GM18520 (cell line): Measurements from ENCODE around the gene ALDH1A3.

ENCODE experiments used
- ATAC-seq: cut with Tn5 transposase; IDR thresholded peaks from one replicate; pipeline ENCODE4 v1.9.1; 2021; ENCODE audit not compliant: unreplicated experiment

ALDH1A3 gene

DNA sequence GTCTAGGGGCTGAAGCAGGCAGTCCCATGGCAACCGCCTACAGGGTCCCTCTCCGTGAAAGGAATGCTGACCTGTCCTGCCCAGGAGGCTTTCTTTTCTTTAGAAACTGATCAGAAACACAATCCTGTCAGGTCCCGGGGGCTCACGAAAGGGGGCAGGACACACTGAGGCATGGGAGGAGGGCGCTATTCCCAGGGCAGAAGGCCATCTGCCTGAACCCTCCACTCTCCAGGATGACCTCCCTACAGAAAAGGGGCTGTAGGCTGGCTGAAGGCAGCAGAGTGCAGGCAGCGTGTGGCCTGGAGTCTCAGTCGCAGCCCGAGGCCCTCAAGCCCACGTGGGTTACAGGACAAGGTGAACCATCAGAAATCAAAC, 21.2 kb downstream of the ALDH1A3 start:
- ATAC-seq, result no peak

DNA sequence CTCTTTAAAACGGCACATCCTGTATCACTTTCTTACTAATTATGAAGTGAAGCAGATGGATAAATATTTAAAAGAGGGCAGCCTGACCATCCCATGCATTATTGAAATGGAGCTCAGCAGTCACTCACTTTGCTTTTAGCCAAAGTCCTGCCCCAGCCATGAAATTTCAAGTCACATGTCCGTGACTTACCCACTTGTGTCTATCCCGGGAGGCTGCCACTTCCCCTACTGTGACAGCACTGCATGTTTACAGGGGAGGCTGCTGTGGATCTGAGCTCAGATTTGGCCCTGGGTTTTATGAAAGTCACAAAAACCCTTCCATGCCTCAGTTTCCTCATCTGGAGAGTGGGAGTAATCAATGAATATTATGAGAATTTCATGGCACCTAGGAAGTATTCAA, 21.7 kb downstream of the ALDH1A3 start:
- ATAC-seq, result no peak

DNA sequence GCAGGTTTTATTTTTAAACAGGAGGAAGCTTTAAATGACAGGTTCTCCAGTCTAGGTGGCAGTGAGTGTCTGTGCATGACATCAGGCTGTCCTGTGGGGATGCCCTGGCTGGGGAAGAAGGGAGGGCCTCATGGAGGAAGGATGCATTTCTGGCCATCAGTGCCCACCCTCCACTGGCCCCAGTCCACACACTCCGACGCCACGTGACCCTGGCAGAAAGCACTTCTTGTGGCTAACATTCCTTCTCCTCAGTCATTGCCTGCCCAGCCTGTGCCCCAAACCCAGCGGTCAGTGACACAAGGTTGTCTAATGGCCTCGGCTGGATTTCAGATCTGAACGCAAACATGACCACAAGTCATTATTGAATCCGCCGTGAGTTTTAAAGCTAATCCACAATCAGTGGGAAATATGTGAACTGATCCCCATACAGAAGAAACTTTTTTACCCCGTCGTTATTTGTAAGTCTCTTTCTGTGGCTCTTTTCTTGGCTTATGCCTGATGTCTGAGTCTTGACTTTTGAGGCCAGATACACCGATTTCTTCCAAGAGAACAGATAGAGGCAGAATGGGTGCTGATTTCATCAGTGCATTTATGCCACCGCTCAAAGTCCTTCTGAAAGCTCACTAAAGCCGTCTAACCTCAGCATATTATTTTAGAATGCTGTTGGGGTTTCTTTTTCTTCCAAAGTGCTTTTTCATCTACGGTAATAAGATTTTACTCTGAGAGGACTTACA, 22.2 kb downstream of the ALDH1A3 start:
- no peak for ATAC-seq

DNA sequence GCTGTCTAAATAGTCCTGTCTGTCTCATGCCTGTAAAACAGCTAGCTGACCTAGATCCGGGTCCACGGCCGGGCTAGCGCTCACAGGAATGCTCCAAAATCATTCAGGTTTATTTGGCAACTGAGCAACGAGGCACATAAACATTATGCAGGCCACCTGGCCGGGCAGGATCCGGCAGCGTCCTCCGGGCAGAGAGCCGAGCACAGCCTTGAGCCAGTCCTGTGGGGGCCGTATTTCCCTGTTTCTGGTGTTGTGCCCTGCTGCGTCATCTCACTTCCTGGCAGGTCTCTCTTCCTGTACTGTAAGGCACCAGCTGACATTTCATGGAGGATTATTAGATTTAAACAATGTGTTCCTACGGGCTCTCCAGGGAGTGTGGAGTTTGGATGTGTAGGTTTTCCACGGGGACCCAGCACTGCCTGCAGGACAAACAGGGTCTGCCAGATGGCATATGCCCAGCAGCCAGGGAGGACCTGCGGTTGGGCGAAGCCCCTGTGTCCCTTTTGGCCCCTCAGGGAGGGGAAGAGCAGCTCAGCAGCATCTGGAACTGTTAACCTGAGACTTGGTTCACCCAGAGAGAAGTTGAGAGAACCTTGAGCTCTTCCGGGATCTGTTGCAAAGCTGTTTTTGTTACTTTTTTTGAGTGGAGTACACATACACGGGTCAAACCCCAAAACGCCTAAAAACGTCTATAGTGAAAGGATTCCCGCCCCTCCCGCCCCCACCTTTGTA, 23.0 kb downstream of the ALDH1A3 start:
- ATAC-seq, result no peak

DNA sequence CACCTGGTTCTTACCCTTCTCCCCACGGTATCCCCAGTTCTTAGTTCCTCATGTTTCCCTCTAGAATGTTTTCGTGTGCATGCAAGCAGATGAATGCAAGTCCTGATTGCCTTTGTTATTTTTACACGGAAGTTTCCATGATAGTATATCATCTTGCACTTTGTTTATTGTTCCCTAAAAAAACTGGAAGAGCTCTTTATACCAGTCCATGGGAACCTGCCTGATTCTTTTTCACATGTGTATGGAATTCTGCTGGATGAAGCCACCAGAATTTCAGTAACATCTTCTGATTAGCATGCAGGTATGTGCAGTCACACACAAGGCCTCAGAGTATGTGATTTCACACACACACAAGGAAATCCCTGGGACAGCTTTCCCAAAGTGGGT, 23.5 kb downstream of the ALDH1A3 start:
- no peak for ATAC-seq

DNA sequence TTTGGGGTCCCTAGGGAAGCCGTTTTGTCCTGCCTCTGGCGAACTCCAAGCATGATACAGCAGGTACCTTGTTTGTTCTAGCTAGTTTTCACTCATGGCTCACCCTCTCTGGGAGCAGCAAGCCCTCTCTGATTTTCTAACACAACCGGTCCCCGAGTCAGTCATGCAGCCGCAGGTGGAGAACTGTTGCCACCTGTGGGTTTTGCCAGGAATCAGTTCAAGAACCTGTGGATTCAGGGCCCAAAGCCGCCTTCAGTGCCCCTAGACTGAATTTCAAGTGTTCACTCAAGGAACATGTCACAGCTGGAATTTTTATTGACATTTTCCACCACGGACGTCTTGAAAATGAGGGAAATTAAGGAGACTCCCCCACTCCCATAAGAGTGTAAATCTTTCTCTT, 26.2 kb downstream of the ALDH1A3 start:
- ATAC-seq, result no peak

DNA sequence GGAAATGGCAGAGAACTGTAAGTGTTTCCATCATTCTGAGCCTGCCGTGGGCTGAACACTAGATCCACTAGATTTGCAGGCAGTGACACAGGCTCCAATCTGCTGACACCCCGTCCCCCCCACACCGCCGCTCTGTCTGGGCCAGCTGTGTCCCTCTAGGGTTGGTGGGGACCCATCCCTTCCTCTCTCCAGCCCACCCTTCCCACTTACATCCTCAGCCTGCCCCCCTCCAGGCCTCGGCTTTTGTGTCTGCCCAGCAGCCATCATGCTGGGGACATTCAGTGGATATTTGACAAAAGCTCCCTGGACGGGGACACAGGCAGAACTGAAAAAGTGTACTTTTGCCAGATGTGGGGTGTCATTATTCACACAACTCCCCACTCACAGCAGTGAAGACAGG, 28.8 kb downstream of the ALDH1A3 start:
- ATAC-seq, result no peak

DNA sequence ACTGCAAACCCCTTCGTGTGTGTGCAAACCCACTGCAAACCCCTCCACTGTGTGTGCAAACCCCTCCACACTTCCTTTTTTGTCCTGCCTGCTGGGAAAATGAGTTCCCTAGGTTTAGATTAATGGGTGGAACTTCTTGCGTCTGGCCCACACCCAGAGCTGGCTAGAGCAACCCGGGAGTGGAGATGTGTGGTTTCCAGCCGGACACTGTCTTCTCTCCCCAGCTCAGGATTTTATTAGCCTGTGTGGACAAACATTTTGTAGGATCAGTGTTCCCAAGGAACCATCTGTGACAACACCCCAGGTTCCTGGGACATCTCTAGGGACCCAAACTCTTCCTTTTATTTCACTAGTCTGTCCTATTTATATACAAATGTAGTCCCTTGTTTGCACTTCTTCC, 29.9 kb downstream of the ALDH1A3 start:
- ATAC-seq, result no peak

DNA sequence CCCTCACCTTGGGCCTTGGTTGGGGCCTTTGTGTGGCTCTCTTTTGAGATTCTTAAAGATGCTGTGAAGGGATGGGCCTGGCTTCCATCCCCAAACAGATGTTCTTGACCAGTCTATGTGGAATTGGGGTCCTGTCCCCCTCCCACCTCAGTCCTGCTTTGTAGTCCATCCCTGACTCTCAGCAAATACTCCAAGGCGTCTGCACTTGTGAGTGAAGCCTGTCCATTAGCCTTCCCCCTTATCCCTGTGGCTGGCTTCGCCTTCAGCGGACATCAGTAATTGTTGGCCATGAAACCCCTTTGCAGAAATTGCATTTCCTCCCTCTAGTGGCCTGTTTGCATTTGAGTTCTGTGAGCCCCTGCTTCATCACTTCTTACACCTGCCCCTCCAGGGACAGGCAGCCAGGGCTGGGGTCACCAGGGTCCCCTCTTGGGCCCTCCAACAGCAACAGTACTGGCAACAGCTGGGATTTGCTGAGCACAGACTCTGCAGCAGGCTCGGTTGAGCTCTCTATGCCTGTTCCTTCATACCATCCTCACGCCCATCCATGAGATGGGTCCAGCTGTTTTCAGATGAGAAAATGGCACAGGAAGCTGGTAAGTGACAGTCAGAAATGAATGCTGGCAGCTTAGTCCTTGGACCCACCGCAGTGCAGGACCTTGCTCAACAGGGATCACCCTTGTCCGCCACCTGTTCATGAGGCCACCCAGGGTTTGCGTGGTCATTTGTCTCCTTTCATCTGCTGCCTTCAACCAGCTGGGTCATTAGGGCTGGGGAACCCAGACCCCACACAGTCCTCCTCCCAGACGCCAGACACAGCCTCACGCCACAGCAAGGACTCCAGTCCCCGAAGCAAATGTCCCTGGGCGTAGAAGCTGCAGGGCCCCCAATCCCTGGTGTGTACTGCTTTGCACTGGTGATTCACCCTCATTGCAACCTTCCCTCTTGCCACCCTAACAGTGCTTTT, 30.6 kb downstream of the ALDH1A3 start:
- no peak for ATAC-seq

DNA sequence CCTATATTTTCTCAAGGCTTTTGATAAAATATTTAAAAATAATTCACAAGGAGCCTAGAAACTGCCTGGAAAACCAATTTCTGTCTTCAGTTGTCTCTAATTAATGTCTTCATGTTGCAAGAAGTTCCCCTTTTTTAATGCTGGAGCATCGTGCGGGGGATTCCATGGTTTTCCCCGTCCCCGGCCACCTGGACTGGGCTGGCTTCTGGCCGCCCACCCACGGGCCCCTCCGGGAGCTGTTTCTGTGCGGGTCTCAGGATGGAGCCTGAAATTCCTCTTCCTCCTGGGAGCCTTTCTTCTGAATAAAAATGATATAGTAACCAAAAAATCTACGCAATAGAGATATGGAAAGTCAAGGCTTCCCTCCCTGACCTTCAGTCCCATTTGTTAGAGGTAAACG, 31.5 kb downstream of the ALDH1A3 start:
- no peak for ATAC-seq

DNA sequence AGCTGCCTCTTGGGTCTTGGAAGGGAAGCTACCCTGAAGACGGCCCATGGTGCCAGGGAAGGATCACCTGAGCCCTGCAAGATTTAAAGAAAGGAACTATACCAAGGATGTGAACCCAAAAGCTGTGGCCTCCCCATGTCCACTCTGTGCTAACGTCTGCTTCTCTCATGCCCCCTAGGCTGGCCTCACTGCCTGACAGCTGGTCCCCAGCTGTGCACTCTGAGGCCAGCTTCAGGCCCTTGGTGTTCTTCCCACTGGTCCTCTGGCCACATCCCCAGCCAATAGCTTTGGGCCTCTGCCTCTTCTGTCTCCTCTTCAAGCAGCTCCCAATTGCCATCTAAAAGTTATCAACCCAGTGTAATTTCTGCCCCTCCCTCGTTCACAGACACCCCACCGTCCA, 34.3 kb downstream of the ALDH1A3 start:
- ATAC-seq, result no peak

DNA sequence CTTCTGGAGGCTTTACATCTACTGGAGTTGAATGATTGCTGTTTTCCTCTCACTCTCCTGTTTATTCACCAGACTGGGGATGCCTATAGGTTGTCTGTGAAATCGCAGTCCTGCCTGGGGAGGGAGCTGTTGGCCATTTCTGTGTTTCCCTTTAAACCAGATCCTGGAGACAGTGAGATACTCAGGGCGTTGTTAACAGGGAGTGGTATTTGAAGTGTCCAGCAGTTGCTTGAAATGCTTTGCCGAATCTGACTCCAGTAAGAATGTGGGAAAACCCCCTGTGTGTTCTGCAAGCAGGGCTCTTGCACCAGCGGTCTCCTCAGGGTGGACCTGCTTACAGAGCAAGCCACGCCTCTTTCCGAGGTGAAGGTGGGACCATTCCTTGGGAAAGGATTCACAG, 35.2 kb downstream of the ALDH1A3 start:
- no peak for ATAC-seq

DNA sequence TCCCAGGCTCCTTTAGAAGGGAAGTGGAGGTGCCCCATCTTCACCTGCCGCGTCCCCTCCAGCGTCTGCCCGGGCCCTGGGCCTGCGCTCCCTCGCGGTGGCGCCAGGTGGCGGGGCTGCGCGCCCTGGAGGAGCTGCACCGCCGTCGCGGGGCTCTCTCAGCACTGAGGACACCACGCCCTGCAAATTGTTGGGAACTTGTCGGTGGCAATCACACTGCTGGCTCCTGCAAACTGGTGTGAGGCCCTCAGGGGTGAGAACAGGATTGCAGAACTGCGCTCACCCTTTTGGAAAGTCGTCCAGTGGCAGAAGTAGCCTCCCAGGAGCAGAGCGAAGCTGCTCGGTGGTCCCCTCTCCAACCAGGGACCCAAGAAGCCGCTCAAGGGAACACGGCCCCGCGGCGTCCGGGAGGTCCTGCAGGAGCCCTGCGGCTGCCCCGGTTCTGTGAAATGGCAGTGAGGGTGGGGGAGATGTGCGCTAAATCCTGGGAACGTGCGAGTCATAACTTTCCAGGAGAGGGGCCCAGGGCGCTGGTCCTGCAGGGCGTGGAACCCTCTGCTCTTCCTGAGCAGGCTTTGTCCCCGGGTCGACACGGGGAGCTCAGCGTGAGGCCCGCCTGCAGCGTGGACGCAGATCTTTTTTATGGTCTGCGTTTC, 38.5 kb downstream of the ALDH1A3 start:
- ATAC-seq, result peak; percentile 45

DNA sequence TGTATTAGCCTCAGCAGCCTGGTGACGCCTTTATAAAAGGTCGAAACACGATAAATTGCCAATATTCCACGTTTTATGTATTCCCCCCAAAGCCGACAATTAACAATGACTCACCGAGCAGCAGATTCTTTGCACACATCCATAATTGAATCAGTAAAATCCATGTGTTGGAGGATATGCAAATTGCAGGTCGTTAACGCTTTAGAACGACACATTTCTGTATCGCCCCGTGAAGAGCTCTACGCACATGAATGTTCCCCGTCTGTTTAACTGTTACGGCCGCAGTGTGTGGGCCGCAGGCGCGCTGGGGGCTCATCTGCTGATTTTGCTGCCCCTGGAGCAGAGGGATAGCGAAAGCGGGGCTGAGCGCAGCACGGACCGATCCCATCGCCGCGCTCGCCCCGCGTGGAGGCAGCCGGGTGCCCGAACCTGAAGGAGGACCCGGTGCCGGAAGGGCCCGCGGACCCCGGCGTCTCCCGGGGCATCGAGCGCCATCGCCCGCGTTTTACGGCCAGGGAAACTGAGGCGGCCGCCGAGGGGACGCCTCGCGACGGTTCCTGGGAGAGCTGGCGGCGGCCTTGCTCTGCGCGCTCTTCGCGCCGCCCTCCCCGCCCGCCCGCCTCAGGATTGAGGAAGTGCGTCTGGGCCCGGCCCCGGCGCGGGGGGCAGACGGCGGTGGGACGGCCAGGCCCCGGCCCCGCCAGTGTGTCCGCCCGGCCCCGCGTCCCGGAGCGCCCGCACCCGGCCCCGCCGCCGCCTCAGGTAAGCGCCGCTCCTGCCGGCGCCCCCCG, 39.3 kb downstream of the ALDH1A3 start, which contains the start of gene LRRK1:
TSS of gene LRRK1 (plus strand) at position 668 of the 791 bp plus-strand sequence. CDS start 5,276 bp downstream, outside the sequence.
- no peak for ATAC-seq

DNA sequence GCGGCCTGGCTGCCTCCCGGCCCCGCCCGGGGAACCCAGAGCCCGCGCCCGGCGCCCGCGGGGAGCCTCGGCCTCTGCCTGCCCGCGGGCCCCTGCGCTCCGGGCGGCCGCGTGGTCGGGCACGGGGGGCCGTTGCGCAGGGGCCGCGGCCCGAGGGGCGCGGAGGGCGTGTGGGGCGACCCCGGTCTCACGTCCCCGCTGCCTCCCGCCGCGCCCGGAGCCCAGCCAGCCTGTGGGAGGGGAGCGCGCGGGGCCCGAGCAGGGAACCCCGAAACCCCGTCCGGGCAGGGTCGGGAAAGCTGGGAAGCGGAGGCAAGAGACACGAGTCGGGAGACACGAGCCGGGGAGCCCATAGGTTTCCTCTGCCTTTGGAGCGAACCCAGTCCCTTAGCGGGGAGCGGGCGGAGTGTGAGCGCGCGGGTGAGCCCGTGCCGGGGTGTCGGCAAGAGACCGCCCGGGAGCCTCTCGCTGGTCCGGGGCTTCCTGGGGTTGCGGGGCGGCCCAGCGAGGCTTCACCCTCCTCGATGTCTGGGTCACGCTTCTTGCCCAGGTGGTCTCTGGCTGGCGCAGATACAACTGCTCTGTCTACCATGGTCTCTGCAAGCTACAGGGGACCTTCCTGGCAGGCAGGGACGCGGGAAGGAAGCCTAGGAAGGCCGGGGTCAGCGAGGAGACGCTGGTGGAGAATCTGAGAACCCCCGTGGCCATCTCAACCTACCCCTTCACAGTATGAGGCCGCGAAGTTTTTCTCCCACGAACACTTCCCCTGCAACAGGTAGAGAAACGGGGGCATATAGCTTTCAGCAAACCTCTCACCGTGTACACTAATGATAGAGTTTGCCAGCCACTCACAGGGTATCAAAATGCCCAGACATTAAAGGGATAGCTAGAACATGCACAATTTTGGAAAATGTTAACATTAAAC, 40.1 kb downstream of the ALDH1A3 start:
- no peak for ATAC-seq

DNA sequence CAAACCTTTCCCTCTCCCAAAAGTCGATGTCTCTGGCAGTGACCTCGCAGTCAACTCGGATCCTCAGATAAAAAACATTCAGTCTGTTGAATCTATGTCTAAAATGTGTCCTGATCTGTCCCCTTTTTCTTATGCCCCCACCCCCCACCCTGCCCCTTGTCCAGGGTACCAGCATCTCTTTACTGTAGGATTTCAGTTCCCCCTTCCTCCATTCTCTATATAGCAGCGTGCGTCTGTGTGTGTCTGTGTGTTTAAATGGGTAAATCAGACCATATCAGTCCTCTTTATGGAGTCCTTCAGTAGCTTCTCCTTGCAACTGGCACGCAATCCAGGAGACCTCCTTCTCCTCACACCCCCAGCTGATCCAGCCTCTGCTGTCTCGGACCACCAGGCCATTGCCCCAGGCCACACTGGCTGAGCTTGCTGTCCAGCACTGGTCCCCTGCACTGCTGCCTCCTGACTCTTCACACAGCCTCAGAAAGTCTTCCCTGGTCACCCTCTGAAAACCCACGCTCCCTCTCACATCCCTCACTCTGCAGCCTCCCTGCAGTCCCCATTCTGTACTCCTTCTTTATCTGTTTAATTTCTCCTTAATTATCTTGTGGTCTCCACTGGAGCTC, 41.0 kb downstream of the ALDH1A3 start:
- no peak for ATAC-seq

DNA sequence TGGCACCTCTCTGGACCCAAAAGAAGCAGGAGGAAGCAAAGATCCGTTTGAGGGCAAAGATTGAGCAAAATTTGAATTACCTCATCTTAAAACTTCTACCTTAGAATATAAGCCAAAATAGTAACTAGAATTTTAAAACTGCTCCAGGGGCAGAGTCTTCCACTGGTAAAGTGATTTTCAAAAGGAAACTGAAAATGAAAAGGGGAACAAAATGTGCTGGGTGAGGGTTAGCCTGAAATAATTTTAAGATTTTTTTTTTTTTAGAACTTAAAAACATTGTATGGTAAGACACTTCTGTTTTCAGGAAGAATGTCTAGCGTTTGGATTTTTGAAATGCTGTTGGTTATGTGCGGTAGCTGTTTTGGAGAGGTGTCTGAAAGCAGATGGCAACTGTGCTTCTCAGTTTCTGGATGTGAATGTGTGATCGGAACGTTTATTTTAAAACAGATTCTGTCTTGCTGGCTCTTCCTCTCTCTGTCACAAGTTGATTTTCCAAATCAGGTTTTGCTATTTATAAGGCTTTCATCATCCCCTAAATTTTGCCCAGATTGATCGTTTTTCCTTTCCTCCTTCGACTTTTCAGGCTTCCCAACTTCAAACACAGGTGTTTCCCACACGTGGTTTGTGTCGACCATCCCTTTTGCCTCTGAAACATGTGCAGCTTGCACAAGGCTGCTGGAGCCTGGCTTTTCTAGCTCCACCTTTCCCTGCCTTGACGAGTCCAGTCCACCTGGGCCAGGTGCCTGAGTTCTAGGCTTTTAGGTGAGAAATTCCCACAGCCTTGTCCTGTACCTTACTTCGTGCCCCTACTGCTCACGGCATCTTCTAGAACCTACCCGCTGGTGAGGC, 42.8 kb downstream of the ALDH1A3 start:
- no peak for ATAC-seq

DNA sequence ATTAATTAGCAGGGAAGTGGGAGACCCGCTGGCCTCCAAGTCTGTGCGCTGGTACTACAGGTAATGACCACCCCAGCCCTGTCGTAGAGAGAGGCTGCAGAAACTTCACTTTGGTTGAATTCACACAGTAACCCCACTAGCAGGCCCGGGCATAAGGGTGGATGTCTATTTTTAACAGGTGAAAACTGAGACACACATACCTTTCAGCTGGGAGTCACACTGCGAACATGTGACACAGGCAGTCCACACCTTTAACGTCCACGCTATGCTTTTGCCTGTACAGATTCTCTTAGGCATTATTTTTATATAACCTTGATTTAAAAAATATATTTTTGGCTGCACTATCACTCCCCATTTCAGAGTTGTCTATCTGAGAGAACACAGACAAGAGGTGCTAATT, 43.4 kb downstream of the ALDH1A3 start:
- ATAC-seq, result no peak
